ENCODE data around the gene SDCBP2. TPM values are rescaled to one million over a fixed set of nuclear protein-coding genes. Genes with fewer than 3 reads are reported as not detected.

The SDCBP2 gene
- total and polyA plus RNA-seq, 2 donors (not counting 1 experiment from before 2014, with no cell fraction given): 1.2 to 1.3 TPM

- intact Hi-C loops (cut with micrococcal nuclease): no loop called here
- CTCF ChIA-PET: no interaction called here
- H3K4me3 Mint-ChIP-seq: no peak overlapping the region
- POLR2A ChIA-PET: no interaction called here
- Histone ChIP-seq H3K27me3 (replicated peaks in 1 of 4; ENCODE audit: control extremely low read depth in 1 of 4, control insufficient read depth in 3 of 4, insufficient read depth in 4 of 4, low read length in 3 of 4) (no peaks in the 10 kb centered on the region), H3K27ac (ENCODE audit: low read length in 2 of 2) (no peak overlapping the region), H4K20me1 (ENCODE audit: control insufficient read depth, insufficient read depth, low read length, poor library complexity, severe bottlenecking) (no peaks in the 10 kb centered on the region), H3K9ac (ENCODE audit: low read length) (no peak overlapping the region), H2AFZ (ENCODE audit: insufficient read depth, low read depth, low read length, poor library complexity, severe bottlenecking) (no peak overlapping the region), H3K79me2 (ENCODE audit: control insufficient read depth, insufficient read depth, low read length) (no peaks in the 10 kb centered on the region), H3K9me3 (ENCODE audit: control extremely low read depth in 1 of 3, control insufficient read depth in 2 of 3, insufficient read depth in 1 of 3, low read length in 2 of 3) (no peaks in the 10 kb centered on the region), H3K4me2 (replicated peaks; ENCODE audit: low read depth, low read length, poor library complexity, severe bottlenecking) (no peak overlapping the region), H3K4me1 (ENCODE audit: control insufficient read depth in 2 of 2, insufficient read depth in 2 of 2, low read length in 2 of 2) (no peaks in the 10 kb centered on the region), H3K36me3 (replicated peaks in 1 of 2; ENCODE audit: control extremely low read depth in 1 of 2, control insufficient read depth in 1 of 2, extremely low read depth in 1 of 2, insufficient read depth in 2 of 2, low read length in 1 of 2) (no peaks in the 10 kb centered on the region), H3K4me3 (ENCODE audit: control extremely low read depth in 1 of 5, extremely low read depth in 1 of 5, insufficient read depth in 1 of 5, low read depth in 2 of 5, low read length in 4 of 5) (no peak overlapping the region)
- no peak for TF ChIP-seq EZH2 (IDR thresholded peaks at IDR 0.05; ENCODE audit: borderline replicate concordance, insufficient read depth, low read depth, low read length, poor library complexity, severe bottlenecking)
- TF ChIP-seq CTCF (IDR thresholded peaks at IDR 0.05): no peak
- H3K27ac Mint-ChIP-seq: no peak overlapping the region
- 89% methylated on average over 14 of the region's 14 CpGs for WGBS (ENCODE audit: insufficient coverage)
- H3K27me3 Mint-ChIP-seq: no peaks in the 10 kb centered on the region
- DNase-seq: no peak
- H3K9me3 Mint-ChIP-seq (ENCODE audit: insufficient read depth): no peaks in the 10 kb centered on the region
- no peak for ATAC-seq (ENCODE audit: low read depth)
- no peaks in the 10 kb centered on the region for H3K4me1 Mint-ChIP-seq
These were observed 22.4 kb downstream of the SDCBP2 start for GRCh38 chr20:1306316-1307135.

- intact Hi-C loops (cut with micrococcal nuclease): no loop called here
- CTCF ChIA-PET: no interaction called here
- POLR2A ChIA-PET: no interaction called here
- DNase-seq: no peak
- no peaks in the 10 kb centered on the region for H3K79me2 ChIP-seq (ENCODE audit: control insufficient read depth, insufficient read depth, low read length)
- H3K27ac ChIP-seq (ENCODE audit: low read length in 2 of 2): no peak overlapping the region
- H3K4me3 Mint-ChIP-seq: no peak overlapping the region
- no peaks in the 10 kb centered on the region for H3K27me3 ChIP-seq (replicated peaks in 1 of 4; ENCODE audit: control extremely low read depth in 1 of 4, control insufficient read depth in 3 of 4, insufficient read depth in 4 of 4, low read length in 3 of 4)
- no peak for ATAC-seq (ENCODE audit: low read depth)
- no peak overlapping the region for H3K4me2 ChIP-seq (replicated peaks; ENCODE audit: low read depth, low read length, poor library complexity, severe bottlenecking)
- H3K27me3 Mint-ChIP-seq: no peaks in the 10 kb centered on the region
- no peak overlapping the region for H3K9ac ChIP-seq (ENCODE audit: low read length)
- H3K4me3 ChIP-seq (ENCODE audit: control extremely low read depth in 1 of 5, extremely low read depth in 1 of 5, insufficient read depth in 1 of 5, low read depth in 2 of 5, low read length in 4 of 5): no peak overlapping the region
- no peak for TF ChIP-seq CTCF (IDR thresholded peaks at IDR 0.05)
- H3K4me1 Mint-ChIP-seq: no peaks in the 10 kb centered on the region
- no peaks in the 10 kb centered on the region for H3K4me1 ChIP-seq (ENCODE audit: control insufficient read depth in 2 of 2, insufficient read depth in 2 of 2, low read length in 2 of 2)
- no peaks in the 10 kb centered on the region for H4K20me1 ChIP-seq (ENCODE audit: control insufficient read depth, insufficient read depth, low read length, poor library complexity, severe bottlenecking)
- no peaks in the 10 kb centered on the region for H3K9me3 Mint-ChIP-seq (ENCODE audit: insufficient read depth)
- 92% methylated on average over 13 of the region's 24 CpGs for WGBS (ENCODE audit: insufficient coverage)
- no peaks in the 10 kb centered on the region for H3K36me3 ChIP-seq (replicated peaks in 1 of 2; ENCODE audit: control extremely low read depth in 1 of 2, control insufficient read depth in 1 of 2, extremely low read depth in 1 of 2, insufficient read depth in 2 of 2, low read length in 1 of 2)
- H3K27ac Mint-ChIP-seq: no peak overlapping the region
- no peak overlapping the region for H2AFZ ChIP-seq (ENCODE audit: insufficient read depth, low read depth, low read length, poor library complexity, severe bottlenecking)
- no peaks in the 10 kb centered on the region for H3K9me3 ChIP-seq (ENCODE audit: control extremely low read depth in 1 of 3, control insufficient read depth in 2 of 3, insufficient read depth in 1 of 3, low read length in 2 of 3)
These were observed 23.2 kb downstream of the SDCBP2 start for GRCh38 chr20:1305712-1306111.
